Keratinocyte (primary cell): ENCODE results near the gene IL17RD.

Experiments used
- CTCF ChIP-seq, 3 experiments: IDR thresholded peaks in 1 of 3; conservative IDR thresholded peaks in 1 of 3; optimal IDR thresholded peaks in 1 of 3; 2 replicates in 2 of 3; 3 replicates in 1 of 3; pipeline versions ENCODE3 to v1.5.1; 2011; ENCODE audit warnings: low read length in 3 of 3, mild to moderate bottlenecking in 3 of 3, moderate library complexity in 2 of 3, control low read depth in 1 of 3, inconsistent platforms in 1 of 3; ENCODE audit not compliant: insufficient read depth in 2 of 3; ENCODE audit errors: extremely low read depth in 1 of 3
- EZH2 ChIP-seq: IDR thresholded peaks from one replicate; pipeline ENCODE4 v1.6.1; 2012; ENCODE audit warnings: inconsistent platforms, mild to moderate bottlenecking, low read length, moderate library complexity

- no peak for TF ChIP-seq CTCF (optimal IDR thresholded peaks at IDR 0.05 in 1 of 3, IDR thresholded peaks at IDR 0.05 in 1 of 3, conservative IDR thresholded peaks at IDR 0.05 in 1 of 3; ENCODE audit: extremely low read depth in 1 of 3, insufficient read depth in 2 of 3, low read length in 3 of 3)
- TF ChIP-seq EZH2, result no peak
Observed at GRCh38 chr3:57108684-57109083, 56.5 kb downstream of the IL17RD start.
